Measurements from ENCODE around the gene CDCP1.

DNA sequence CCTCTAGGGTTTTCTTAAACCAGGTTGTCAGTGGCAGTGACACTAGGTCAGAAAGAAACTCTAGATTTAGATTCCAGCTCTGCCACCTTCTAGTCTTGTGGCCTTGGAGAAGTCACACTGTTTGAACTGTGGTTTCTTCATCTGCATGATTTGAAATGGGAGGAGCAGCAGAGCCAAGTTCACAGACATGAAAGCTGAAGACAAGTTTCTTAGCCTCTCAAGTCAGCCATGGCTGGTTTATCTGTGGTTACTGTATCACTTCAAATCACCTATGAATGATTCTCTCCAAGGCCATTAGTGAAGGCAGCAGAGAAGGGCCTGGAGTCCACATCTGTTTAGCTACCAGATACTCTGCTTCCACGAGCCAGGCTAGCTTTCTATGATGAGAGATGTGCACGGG, 104.5 kb downstream of the CDCP1 start:
- TF ChIP-seq, protein P1, sequence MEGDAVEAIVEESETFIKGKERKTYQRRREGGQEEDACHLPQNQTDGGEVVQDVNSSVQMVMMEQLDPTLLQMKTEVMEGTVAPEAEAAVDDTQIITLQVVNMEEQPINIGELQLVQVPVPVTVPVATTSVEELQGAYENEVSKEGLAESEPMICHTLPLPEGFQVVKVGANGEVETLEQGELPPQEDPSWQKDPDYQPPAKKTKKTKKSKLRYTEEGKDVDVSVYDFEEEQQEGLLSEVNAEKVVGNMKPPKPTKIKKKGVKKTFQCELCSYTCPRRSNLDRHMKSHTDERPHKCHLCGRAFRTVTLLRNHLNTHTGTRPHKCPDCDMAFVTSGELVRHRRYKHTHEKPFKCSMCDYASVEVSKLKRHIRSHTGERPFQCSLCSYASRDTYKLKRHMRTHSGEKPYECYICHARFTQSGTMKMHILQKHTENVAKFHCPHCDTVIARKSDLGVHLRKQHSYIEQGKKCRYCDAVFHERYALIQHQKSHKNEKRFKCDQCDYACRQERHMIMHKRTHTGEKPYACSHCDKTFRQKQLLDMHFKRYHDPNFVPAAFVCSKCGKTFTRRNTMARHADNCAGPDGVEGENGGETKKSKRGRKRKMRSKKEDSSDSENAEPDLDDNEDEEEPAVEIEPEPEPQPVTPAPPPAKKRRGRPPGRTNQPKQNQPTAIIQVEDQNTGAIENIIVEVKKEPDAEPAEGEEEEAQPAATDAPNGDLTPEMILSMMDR (IDR thresholded peaks at IDR 0.05; ENCODE audit: low read length), result no peak
- TF ChIP-seq EZH2 (optimal IDR thresholded peaks at IDR 0.05; ENCODE audit: low read depth, low read length), result no peak
- TF ChIP-seq EZH2phosphoT487 (IDR thresholded peaks at IDR 0.05; ENCODE audit: low read length), result no peak

Measured in MM.1S (cell line).